H1 (cell line): ENCODE results near the gene MYCBPAP. TPM values are rescaled to one million over a fixed set of nuclear protein-coding genes. Genes with fewer than 3 reads are reported as not detected.

ENCODE experiments used
- ATF2 ChIP-seq: IDR thresholded peaks from 2 replicates; pipeline ENCODE4 v1.6.1; 2012; ENCODE audit warnings: low read length, inconsistent platforms
- CTCF ChIP-seq, 3 experiments: IDR thresholded peaks; 1 replicate in 2 of 3; 2 replicates in 1 of 3; pipeline versions ENCODE4 v1.5.1 to v1.6.1; 2011; ENCODE audit warnings: low read length in 3 of 3, mild to moderate bottlenecking in 3 of 3, inconsistent platforms in 2 of 3, low read depth in 1 of 3, moderate library complexity in 1 of 3; ENCODE audit not compliant: insufficient read depth in 1 of 3; ENCODE audit errors: control extremely low read depth in 1 of 3
- KDM4A ChIP-seq: IDR thresholded peaks from one replicate; pipeline ENCODE4 v1.7.1; 2012; ENCODE audit warnings: low read depth, mild to moderate bottlenecking, moderate library complexity, low read length, inconsistent platforms; ENCODE audit not compliant: severe bottlenecking
- TAF1 ChIP-seq: IDR thresholded peaks from 2 replicates; pipeline ENCODE4 v1.6.1; 2011; ENCODE audit warnings: mild to moderate bottlenecking, low read depth, low read length
- polyA plus RNA-seq, 7 experiments: library from polyadenylated mRNA; depleted of rRNA in 3 of 7; stranded (reverse) in 5 of 7; unstranded in 2 of 7; fragments of >200 nt in 5 of 7; fragments of 200-250 nt in 2 of 7; gene quantifications; 1 replicate in 5 of 7; 2 replicates in 1 of 7; 4 replicates in 1 of 7; pipeline versions ENCODE4 v1.2.1 to v1.2.3, GENCODE V29; 2011 to 2013; ENCODE audit warnings: missing spikeins in 2 of 7, mixed read lengths in 2 of 7
- total RNA-seq: library from RNA; stranded (reverse); fragmentation: NEBNext Ultra II Directional; extraction: Animal tissue kit (Norgen Biotek cat#: 25700); gene quantifications from 2 replicates; pipeline ENCODE4 v1.2.1, GENCODE V29; 2021

MYCBPAP gene
- total and polyA plus RNA-seq, 2 of the 8 experiments (the other 6 are each of a cell fraction or from before 2014, with no cell fraction given), result 0.89 to 3.3 TPM

GRCh38 chr17:50470426-50470825 lies 37.8 kb upstream of the MYCBPAP start (continued):
- no peak for TF ChIP-seq CTCF (IDR thresholded peaks at IDR 0.05; ENCODE audit: control extremely low read depth in 1 of 3, insufficient read depth in 1 of 3, low read depth in 1 of 3, low read length in 3 of 3)
- TF ChIP-seq KDM4A, result no peak
- TF ChIP-seq ATF2, result no peak
- no peak for TF ChIP-seq TAF1
